ENCODE data around the gene GALNT16. TPM values are rescaled to one million over a fixed set of nuclear protein-coding genes. Genes with fewer than 3 reads are reported as not detected.
"Not testable (repeated sequence)": the region's sequence is repeated elsewhere in the genome, so short reads cannot be mapped to it uniquely, and the experiment has no call there.

GALNT16 gene
- total RNA-seq, 1 donor from 2014 or later = 0.13 TPM

- DNase-seq (ENCODE audit: low read depth, low spot score) = no peak
Observed at GRCh38 chr14:69363055-69363454, 103.1 kb downstream of the GALNT16 start.

GRCh38 chr14:69363964-69364363, 104.0 kb downstream of the GALNT16 start:
- no peak for DNase-seq (ENCODE audit: low read depth, low spot score)

GRCh38 chr14:69364378-69364777, 104.4 kb downstream of the GALNT16 start:
- no peak for DNase-seq (ENCODE audit: low read depth, low spot score)

- no peak for DNase-seq (ENCODE audit: low read depth, low spot score)
Observed at GRCh38 chr14:69366069-69366468, 106.1 kb downstream of the GALNT16 start.

GRCh38 chr14:69366761-69367160, 106.8 kb downstream of the GALNT16 start:
- DNase-seq (ENCODE audit: low read depth, low spot score) = no peak

GRCh38 chr14:69368381-69368780, 108.4 kb downstream of the GALNT16 start:
- DNase-seq (ENCODE audit: low read depth, low spot score) = no peak

GRCh38 chr14:69370061-69370460, 110.1 kb downstream of the GALNT16 start:
- no peak for DNase-seq (ENCODE audit: low read depth, low spot score)

GRCh38 chr14:69372146-69372545, 112.2 kb downstream of the GALNT16 start:
- no peak for DNase-seq (ENCODE audit: low read depth, low spot score)

GRCh38 chr14:69373104-69373503, 113.1 kb downstream of the GALNT16 start:
- DNase-seq (ENCODE audit: low read depth, low spot score) = no peak

GRCh38 chr14:69374235-69374634, 114.3 kb downstream of the GALNT16 start:
- no peak for DNase-seq (ENCODE audit: low read depth, low spot score)

GRCh38 chr14:69375182-69375581, 115.2 kb downstream of the GALNT16 start:
- no peak for DNase-seq (ENCODE audit: low read depth, low spot score)

- DNase-seq (ENCODE audit: low read depth, low spot score) = no peak
Observed at GRCh38 chr14:69375722-69376121, 115.8 kb downstream of the GALNT16 start.

- no peak for DNase-seq (ENCODE audit: low read depth, low spot score)
Observed at GRCh38 chr14:69376439-69376838, 116.5 kb downstream of the GALNT16 start.

- DNase-seq (ENCODE audit: low read depth, low spot score) = no peak
Observed at GRCh38 chr14:69378274-69378673, 118.3 kb downstream of the GALNT16 start.

- no peak for DNase-seq (ENCODE audit: low read depth, low spot score)
Observed at GRCh38 chr14:69387311-69387710, 127.4 kb downstream of the GALNT16 start.

- DNase-seq (ENCODE audit: low read depth, low spot score) = not testable (repeated sequence)
Observed at GRCh38 chr14:69391400-69391799, 131.4 kb downstream of the GALNT16 start.

GRCh38 chr14:69392481-69392880, 132.5 kb downstream of the GALNT16 start:
- no peak for DNase-seq (ENCODE audit: low read depth, low spot score)

GRCh38 chr14:69395929-69396328, 136.0 kb downstream of the GALNT16 start:
- no peak for DNase-seq (ENCODE audit: low read depth, low spot score)

GRCh38 chr14:69398053-69398817, 138.3 kb downstream of the GALNT16 start, which contains the start of the genes ERH and SLC39A9:
Gene ERH, minus strand, starts transcription at chr14:69398299. Its CDS starts 66 bp downstream, at chr14:69398233.
Gene SLC39A9, plus strand, starts transcription at chr14:69398692. Its CDS starts 678 bp downstream, at chr14:69399370.
- DNase-seq (ENCODE audit: low read depth, low spot score) = peak; percentile 90

GRCh38 chr14:69398818-69399210, 138.9 kb downstream of the GALNT16 start:
- DNase-seq (ENCODE audit: low read depth, low spot score) = no peak

- DNase-seq (ENCODE audit: low read depth, low spot score) = no peak
Observed at GRCh38 chr14:69399750-69400149, 139.8 kb downstream of the GALNT16 start.

- no peak for DNase-seq (ENCODE audit: low read depth, low spot score)
Observed at GRCh38 chr14:69400154-69400553, 140.2 kb downstream of the GALNT16 start.

- no peak for DNase-seq (ENCODE audit: low read depth, low spot score)
Observed at GRCh38 chr14:69401841-69402240, 141.9 kb downstream of the GALNT16 start.
